Measurements from ENCODE around the gene ALKBH2.

ALKBH2 gene

GRCh38 chr12:109105176-109105575 lies 11.9 kb upstream of the ALKBH2 start:
- Histone ChIP-seq H3K9me3 (no peaks in the 10 kb centered on the region), H3K4me1 (no peaks in the 10 kb centered on the region), H3K4me3 (no peak overlapping the region), H3K27me3 (ENCODE audit: low read depth) (no peaks in the 10 kb centered on the region), H3K36me3 (replicated peaks) (peaks cover 85% of the 10 kb centered on the region)
- no peak for DNase-seq (ENCODE audit: low spot score in 2 of 2)
- in situ Hi-C loops (cut with MboI; ENCODE audit: low sequenced_read_pairs), result loop anchor here (10.0 kb wide), 1 partner anchor 280 kb away; no protein-coding TSS in a partner anchor

GRCh38 chr12:109102491-109102890 lies 9.2 kb upstream of the ALKBH2 start:
- in situ Hi-C loops (cut with MboI; ENCODE audit: low sequenced_read_pairs), result loop anchor here (10.0 kb wide), 1 partner anchor 282 kb away; no protein-coding TSS in a partner anchor
- H3K4me3 ChIP-seq, result no peak overlapping the region
- peaks cover 80% of the 10 kb centered on the region for H3K36me3 ChIP-seq (replicated peaks)
- H3K9me3 ChIP-seq, result no peaks in the 10 kb centered on the region
- DNase-seq (ENCODE audit: low spot score in 2 of 2), result no peak
- H3K4me1 ChIP-seq, result no peaks in the 10 kb centered on the region; the same call in 1 of the 2 replicates
- no peaks in the 10 kb centered on the region for H3K27me3 ChIP-seq (ENCODE audit: low read depth)

- in situ Hi-C loops (cut with MboI; ENCODE audit: low sequenced_read_pairs), result loop anchor here (10.0 kb wide), 1 partner anchor 284 kb away; no protein-coding TSS in a partner anchor
- Histone ChIP-seq H3K36me3 (replicated peaks) (peaks cover 68% of the 10 kb centered on the region), H3K9me3 (no peaks in the 10 kb centered on the region), H3K27me3 (ENCODE audit: low read depth) (no peaks in the 10 kb centered on the region), H3K4me3 (no peak overlapping the region), H3K4me1 (peaks cover 3% of the 10 kb centered on the region)
- DNase-seq (ENCODE audit: low spot score in 2 of 2), result no peak
These were observed 7.5 kb upstream of the ALKBH2 start for GRCh38 chr12:109100741-109101140.

GRCh38 chr12:109099431-109100020 lies 6.3 kb upstream of the ALKBH2 start:
- Histone ChIP-seq H3K4me1 (peaks cover 3% of the 10 kb centered on the region), H3K9me3 (no peaks in the 10 kb centered on the region), H3K27me3 (ENCODE audit: low read depth) (no peaks in the 10 kb centered on the region), H3K4me3 (no peak overlapping the region), H3K36me3 (replicated peaks) (peaks cover 56% of the 10 kb centered on the region)
- no peak for DNase-seq (ENCODE audit: low spot score in 2 of 2)
- in situ Hi-C loops (cut with MboI; ENCODE audit: low sequenced_read_pairs), result loop anchor here (10.0 kb wide), 3 partner anchors 285 to 535 kb away; partner anchors contain the start of genes ISCU and SART3

GRCh38 chr12:109098651-109099050 lies 5.4 kb upstream of the ALKBH2 start:
- in situ Hi-C loops (cut with MboI; ENCODE audit: low sequenced_read_pairs), result loop anchor here (10.0 kb wide), 2 partner anchors 294 to 534 kb away; partner anchors contain the start of genes ISCU and SART3
- H3K9me3 ChIP-seq, result no peaks in the 10 kb centered on the region
- no peaks in the 10 kb centered on the region for H3K27me3 ChIP-seq (ENCODE audit: low read depth)
- H3K4me1 ChIP-seq, result peaks cover 4% of the 10 kb centered on the region
- DNase-seq (ENCODE audit: low spot score in 2 of 2), result no peak
- H3K36me3 ChIP-seq (replicated peaks), result peaks cover 47% of the 10 kb centered on the region
- peak overlapping the region; percentile 85 for H3K4me3 ChIP-seq

GRCh38 chr12:109098183-109098604 lies 4.9 kb upstream of the ALKBH2 start:
- DNase-seq (ENCODE audit: low spot score in 2 of 2), result no peak
- in situ Hi-C loops (cut with MboI; ENCODE audit: low sequenced_read_pairs), result loop anchor here (10.0 kb wide), 2 partner anchors 293 to 533 kb away; partner anchors contain the start of genes ISCU and SART3
- Histone ChIP-seq H3K4me3 (peak overlapping the region; percentile 85), H3K4me1 (peaks cover 6% of the 10 kb centered on the region), H3K36me3 (replicated peaks) (peaks cover 43% of the 10 kb centered on the region), H3K27me3 (ENCODE audit: low read depth) (no peaks in the 10 kb centered on the region), H3K9me3 (no peaks in the 10 kb centered on the region)

- H3K4me3 ChIP-seq, result peak within 1 kb of the TSS; percentile 85
- peaks cover 39% of the 10 kb centered on the region for H3K36me3 ChIP-seq (replicated peaks)
- DNase-seq (ENCODE audit: low spot score in 2 of 2), result peak; percentile 88 to 97
- H3K27me3 ChIP-seq (ENCODE audit: low read depth), result no peaks in the 10 kb centered on the region
- H3K4me1 ChIP-seq, result peaks cover 12% of the 10 kb centered on the region
- no peaks in the 10 kb centered on the region for H3K9me3 ChIP-seq
- in situ Hi-C loops (cut with MboI; ENCODE audit: low sequenced_read_pairs), result loop anchor here (10.0 kb wide), 2 partner anchors 293 to 533 kb away; partner anchors contain the start of genes ISCU and SART3
These were observed 4.3 kb upstream of the ALKBH2 start, which contains the start of gene UNG for GRCh38 chr12:109097435-109098182. TSS of gene UNG (plus strand) at chr12:109097597. CDS start at chr12:109097680, 83 bp downstream.

- Histone ChIP-seq H3K4me3 (peak overlapping the region; percentile 85), H3K27me3 (ENCODE audit: low read depth) (no peaks in the 10 kb centered on the region), H3K4me1 (peaks cover 15% of the 10 kb centered on the region), H3K9me3 (no peaks in the 10 kb centered on the region), H3K36me3 (replicated peaks) (peaks cover 42% of the 10 kb centered on the region)
- in situ Hi-C loops (cut with MboI; ENCODE audit: low sequenced_read_pairs), result loop anchor here (10.0 kb wide), 2 partner anchors 292 to 532 kb away; partner anchors contain the start of genes ISCU and SART3
- DNase-seq (ENCODE audit: low spot score in 2 of 2), result no peak
These were observed 3.8 kb upstream of the ALKBH2 start for GRCh38 chr12:109097140-109097434.

GRCh38 chr12:109092497-109093021 lies 713 bp downstream of the ALKBH2 start:
- in situ Hi-C loops (cut with MboI; ENCODE audit: low sequenced_read_pairs), result loop anchor here (5.0 to 10.0 kb wide), 3 partner anchors 140 to 528 kb away; partner anchors contain the start of genes ISCU and SART3
- H3K4me1 ChIP-seq, result peaks cover 22% of the 10 kb centered on the region
- no peaks in the 10 kb centered on the region for H3K27me3 ChIP-seq (ENCODE audit: low read depth)
- H3K36me3 ChIP-seq (replicated peaks), result peaks cover 49% of the 10 kb centered on the region
- peak in 1 of 2 experiments; percentile 37 for DNase-seq (ENCODE audit: low spot score in 2 of 2)
- H3K4me3 ChIP-seq, result peak overlapping the region; percentile 41
- no peaks in the 10 kb centered on the region for H3K9me3 ChIP-seq

GRCh38 chr12:109089683-109090082 lies 3.6 kb downstream of the ALKBH2 start:
- H3K27me3 ChIP-seq (ENCODE audit: low read depth), result no peaks in the 10 kb centered on the region
- H3K4me3 ChIP-seq, result no peak overlapping the region
- in situ Hi-C loops (cut with MboI; ENCODE audit: low sequenced_read_pairs), result loop anchor here (5.0 to 10.0 kb wide), 3 partner anchors 137 to 525 kb away; partner anchors contain the start of genes ISCU and SART3
- H3K9me3 ChIP-seq, result no peaks in the 10 kb centered on the region
- H3K4me1 ChIP-seq, result peaks cover 19% of the 10 kb centered on the region
- H3K36me3 ChIP-seq (replicated peaks), result peaks cover 72% of the 10 kb centered on the region
- DNase-seq (ENCODE audit: low spot score in 2 of 2), result no peak

- in situ Hi-C loops (cut with MboI; ENCODE audit: low sequenced_read_pairs), result no loop called here
- Histone ChIP-seq H3K9me3 (no peaks in the 10 kb centered on the region), H3K4me1 (peaks cover 19% of the 10 kb centered on the region), H3K27me3 (ENCODE audit: low read depth) (no peaks in the 10 kb centered on the region), H3K4me3 (no peak overlapping the region), H3K36me3 (replicated peaks) (peaks cover 72% of the 10 kb centered on the region)
- DNase-seq (ENCODE audit: low spot score in 2 of 2), result no peak
These were observed 4.5 kb downstream of the ALKBH2 start for GRCh38 chr12:109088818-109089217.

- no peak for DNase-seq (ENCODE audit: low spot score in 2 of 2)
- in situ Hi-C loops (cut with MboI; ENCODE audit: low sequenced_read_pairs), result no loop called here
- H3K36me3 ChIP-seq (replicated peaks), result peaks cover 78% of the 10 kb centered on the region
- no peaks in the 10 kb centered on the region for H3K9me3 ChIP-seq
- H3K27me3 ChIP-seq (ENCODE audit: low read depth), result no peaks in the 10 kb centered on the region
- H3K4me1 ChIP-seq, result peaks cover 9% of the 10 kb centered on the region
- H3K4me3 ChIP-seq, result no peak overlapping the region
These were observed 6.0 kb downstream of the ALKBH2 start for GRCh38 chr12:109087250-109087649.

- in situ Hi-C loops (cut with MboI; ENCODE audit: low sequenced_read_pairs), result no loop called here
- no peak for DNase-seq (ENCODE audit: low spot score in 2 of 2)
- Histone ChIP-seq H3K4me3 (no peak overlapping the region), H3K36me3 (replicated peaks) (peaks cover 70% of the 10 kb centered on the region), H3K4me1 (no peaks in the 10 kb centered on the region), H3K27me3 (ENCODE audit: low read depth) (no peaks in the 10 kb centered on the region), H3K9me3 (no peaks in the 10 kb centered on the region)
These were observed 7.7 kb downstream of the ALKBH2 start for GRCh38 chr12:109085590-109085989.
